ENCODE measurements around the gene SHC1.

The SHC1 gene

GRCh38 chr1:155008015-155008941 lies 37.7 kb upstream of the SHC1 start:
- no peak for DNase-seq (ENCODE audit: low spot score)

- DNase-seq (ENCODE audit: low spot score), result no peak
Observed at GRCh38 chr1:155007251-155007828, 36.8 kb upstream of the SHC1 start.

- peak; percentile 59 for DNase-seq (ENCODE audit: low spot score)
Observed at GRCh38 chr1:155006601-155007101, 36.1 kb upstream of the SHC1 start.

- DNase-seq (ENCODE audit: low spot score), result peak; percentile 28
Observed at GRCh38 chr1:155005076-155006011, 34.8 kb upstream of the SHC1 start.

- DNase-seq (ENCODE audit: low spot score), result no peak
Observed at GRCh38 chr1:155004352-155005075, 34.0 kb upstream of the SHC1 start.

- DNase-seq (ENCODE audit: low spot score), result no peak
Observed at GRCh38 chr1:155003766-155004351, 33.3 kb upstream of the SHC1 start.

GRCh38 chr1:155003227-155003765 lies 32.7 kb upstream of the SHC1 start:
- no peak for DNase-seq (ENCODE audit: low spot score)

- no peak for DNase-seq (ENCODE audit: low spot score)
Observed at GRCh38 chr1:155002464-155003226, 32.1 kb upstream of the SHC1 start, which contains the start of gene ZBTB7B. TSS of gene ZBTB7B (plus strand) at chr1:155002802. CDS start at chr1:155014661, 11,859 bp downstream.

- DNase-seq (ENCODE audit: low spot score), result peak; percentile 96
Observed at GRCh38 chr1:155001675-155002463, 31.3 kb upstream of the SHC1 start.

- no peak for DNase-seq (ENCODE audit: low spot score)
Observed at GRCh38 chr1:155001425-155001674, 30.8 kb upstream of the SHC1 start.

- DNase-seq (ENCODE audit: low spot score), result peak; percentile 72
Observed at GRCh38 chr1:155000726-155001424, 30.3 kb upstream of the SHC1 start.

- no peak for DNase-seq (ENCODE audit: low spot score)
Observed at GRCh38 chr1:155000411-155000725, 29.8 kb upstream of the SHC1 start.

- no peak for DNase-seq (ENCODE audit: low spot score)
Observed at GRCh38 chr1:154999571-155000410, 29.2 kb upstream of the SHC1 start.

GRCh38 chr1:154998818-154999570 lies 28.4 kb upstream of the SHC1 start:
- DNase-seq (ENCODE audit: low spot score), result peak; percentile 78

GRCh38 chr1:154998201-154998780 lies 27.7 kb upstream of the SHC1 start:
- DNase-seq (ENCODE audit: low spot score), result no peak

- DNase-seq (ENCODE audit: low spot score), result no peak
Observed at GRCh38 chr1:154996966-154997701, 26.6 kb upstream of the SHC1 start.

All from hematopoietic multipotent progenitor cell treated with erythropoietin and hydrocortisone succinate and interleukin-3 and kit ligand, for 15 days (in vitro differentiated cells).